ENCODE data around the gene NFKBIE.

Gene NFKBIE

GRCh38 chr6:44298055-44298803 lies 32.9 kb upstream of the NFKBIE start:
- no peak for DNase-seq (ENCODE audit: low read depth, low spot score)
- H3K27ac ChIP-seq = no peak overlapping the region

- no peak overlapping the region for H3K27ac ChIP-seq
- no peak for DNase-seq (ENCODE audit: low read depth, low spot score)
Measured at GRCh38 chr6:44297063-44298038, 32.0 kb upstream of the NFKBIE start.

- H3K27ac ChIP-seq = no peak overlapping the region
- no peak for DNase-seq (ENCODE audit: low read depth, low spot score)
Measured at GRCh38 chr6:44294832-44295791, 29.8 kb upstream of the NFKBIE start.

- no peak overlapping the region for H3K27ac ChIP-seq
- no peak for DNase-seq (ENCODE audit: low read depth, low spot score)
Measured at GRCh38 chr6:44292661-44293365, 27.5 kb upstream of the NFKBIE start.

- no peak overlapping the region for H3K27ac ChIP-seq
- DNase-seq (ENCODE audit: low read depth, low spot score) = no peak
Measured at GRCh38 chr6:44291841-44292240, 26.5 kb upstream of the NFKBIE start.

- no peak overlapping the region for H3K27ac ChIP-seq
Measured at GRCh38 chr6:44289726-44290260, 24.4 kb upstream of the NFKBIE start.

GRCh38 chr6:44286747-44287146 lies 21.4 kb upstream of the NFKBIE start:
- DNase-seq (ENCODE audit: low read depth, low spot score) = no peak

More at GRCh38 chr6:44289726-44290260, 24.4 kb upstream of the NFKBIE start:
- no peak for DNase-seq (ENCODE audit: low read depth, low spot score)

GRCh38 chr6:44286285-44286565 lies 20.9 kb upstream of the NFKBIE start:
- H3K27ac ChIP-seq = no peak overlapping the region
- no peak for DNase-seq (ENCODE audit: low read depth, low spot score)

More at GRCh38 chr6:44286747-44287146, 21.4 kb upstream of the NFKBIE start:
- no peak overlapping the region for H3K27ac ChIP-seq

GRCh38 chr6:44285552-44286284 lies 20.4 kb upstream of the NFKBIE start:
- no peak for DNase-seq (ENCODE audit: low read depth, low spot score)
- H3K27ac ChIP-seq = no peak overlapping the region

GRCh38 chr6:44284867-44285266 lies 19.5 kb upstream of the NFKBIE start:
- H3K27ac ChIP-seq = no peak overlapping the region
- no peak for DNase-seq (ENCODE audit: low read depth, low spot score)

GRCh38 chr6:44284121-44284520 lies 18.8 kb upstream of the NFKBIE start:
- DNase-seq (ENCODE audit: low read depth, low spot score) = no peak
- no peak overlapping the region for H3K27ac ChIP-seq

GRCh38 chr6:44278774-44279697 lies 13.7 kb upstream of the NFKBIE start:
- DNase-seq (ENCODE audit: low read depth, low spot score) = no peak

GRCh38 chr6:44278315-44278714 lies 13.0 kb upstream of the NFKBIE start:
- no peak overlapping the region for H3K27ac ChIP-seq
- DNase-seq (ENCODE audit: low read depth, low spot score) = no peak

More at GRCh38 chr6:44278774-44279697, 13.7 kb upstream of the NFKBIE start:
- H3K27ac ChIP-seq = no peak overlapping the region

GRCh38 chr6:44277763-44278162 lies 12.4 kb upstream of the NFKBIE start:
- H3K27ac ChIP-seq = no peak overlapping the region
- DNase-seq (ENCODE audit: low read depth, low spot score) = no peak

- DNase-seq (ENCODE audit: low read depth, low spot score) = no peak
Measured at GRCh38 chr6:44276667-44277640, 11.6 kb upstream of the NFKBIE start.

More at GRCh38 chr6:44276667-44277640, 11.6 kb upstream of the NFKBIE start:
- H3K27ac ChIP-seq = no peak overlapping the region
